A172 (cell line): ENCODE data around the gene PRRG1. TPM values are rescaled to one million over a fixed set of nuclear protein-coding genes. Genes with fewer than 3 reads are reported as not detected.
"Not testable (repeated sequence)": the region's sequence is repeated elsewhere in the genome, so short reads cannot be mapped to it uniquely, and the experiment has no call there.

ENCODE experiments used
- DNase-seq: peaks from one replicate; pipeline ENCODE4 v3.0.0-alpha.2; 2015; ENCODE audit warnings: low spot score
- total RNA-seq: library from RNA; depleted of rRNA; stranded (reverse); fragments of >200 nt; shearing (Covaris generic); gene quantifications from 2 replicates; pipeline ENCODE4 v1.2.3, GENCODE V29; 2014

Gene PRRG1
- total RNA-seq, 1 experiment from 2014 or later = 16.9 TPM

DNA sequence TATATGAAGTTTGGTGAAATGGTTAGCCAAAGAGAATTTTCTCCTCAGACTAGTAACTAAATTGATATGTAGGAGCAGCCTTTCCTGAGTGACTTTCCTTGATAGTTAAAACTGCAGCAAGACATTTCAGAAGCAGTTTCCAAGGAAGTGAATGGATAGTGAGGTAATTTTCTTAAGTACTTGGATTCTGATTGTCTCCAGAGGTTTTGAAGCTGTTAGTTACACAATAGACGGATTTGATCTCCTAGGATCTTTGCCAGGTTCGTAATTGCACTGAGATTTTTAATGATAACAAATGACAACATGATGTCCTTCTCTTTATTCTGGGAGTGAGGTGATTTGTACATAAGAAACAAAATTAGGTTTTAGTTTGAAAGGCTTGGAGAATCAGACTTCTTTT is 29.2 kb downstream of the PRRG1 start:
- no peak for DNase-seq

DNA sequence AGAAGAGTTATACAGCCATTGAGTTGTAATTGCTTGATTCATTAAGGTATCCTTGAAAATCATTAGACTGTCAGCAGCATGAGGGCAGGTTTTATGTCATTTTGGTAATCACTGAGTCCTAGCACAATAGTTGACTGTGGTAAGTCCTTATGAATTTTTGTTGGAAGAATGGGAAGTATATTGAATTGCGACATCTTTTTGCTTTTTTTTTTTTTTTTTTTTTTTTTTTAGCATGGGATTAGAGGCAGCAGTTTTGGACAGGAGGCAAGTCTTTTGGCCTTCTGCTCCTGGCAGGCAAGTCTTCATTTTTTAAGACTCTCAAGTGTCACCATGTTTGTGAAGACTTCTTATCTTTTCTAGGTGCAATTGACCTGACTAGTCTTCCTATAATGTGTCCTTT is 29.7 kb downstream of the PRRG1 start:
- no peak for DNase-seq

DNA sequence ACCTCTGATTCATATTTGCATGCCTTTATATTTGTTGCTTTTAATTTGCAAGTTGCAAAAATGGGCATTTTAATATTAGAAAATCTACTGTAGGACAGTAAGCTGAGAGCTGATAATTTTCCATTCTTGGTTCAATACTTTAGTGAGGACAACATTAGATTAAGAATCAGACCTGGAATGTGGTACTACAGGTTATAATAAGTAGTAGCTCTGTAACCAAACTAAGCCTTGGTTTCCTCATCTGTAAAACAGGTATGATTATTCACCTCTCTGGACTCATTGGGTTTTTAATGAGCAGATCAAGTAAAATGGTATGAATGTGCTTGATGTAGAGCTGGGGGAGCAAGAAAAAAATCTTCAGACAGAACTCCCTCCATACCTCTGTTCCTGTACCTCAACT is 31.1 kb downstream of the PRRG1 start:
- DNase-seq = no peak

DNA sequence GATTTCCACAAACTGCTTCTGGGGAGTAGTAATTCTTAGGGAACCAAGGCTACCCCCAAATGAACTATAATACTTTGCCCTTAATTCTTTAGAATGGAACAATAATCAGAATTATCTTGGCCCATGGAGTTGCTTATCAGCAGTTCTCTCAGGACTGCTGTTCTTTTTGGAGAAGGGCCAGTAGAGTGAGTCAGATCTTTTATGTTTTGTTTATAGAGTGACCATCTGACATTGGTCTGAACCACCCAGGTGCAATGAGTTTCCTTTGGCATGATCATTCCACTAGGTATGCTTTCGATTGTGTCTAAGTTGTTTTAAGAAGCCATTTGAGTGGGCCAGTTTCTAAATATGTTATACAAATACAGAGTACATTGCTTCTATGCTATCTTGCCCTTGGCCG is 31.8 kb downstream of the PRRG1 start:
- DNase-seq = peak; percentile 76

DNA sequence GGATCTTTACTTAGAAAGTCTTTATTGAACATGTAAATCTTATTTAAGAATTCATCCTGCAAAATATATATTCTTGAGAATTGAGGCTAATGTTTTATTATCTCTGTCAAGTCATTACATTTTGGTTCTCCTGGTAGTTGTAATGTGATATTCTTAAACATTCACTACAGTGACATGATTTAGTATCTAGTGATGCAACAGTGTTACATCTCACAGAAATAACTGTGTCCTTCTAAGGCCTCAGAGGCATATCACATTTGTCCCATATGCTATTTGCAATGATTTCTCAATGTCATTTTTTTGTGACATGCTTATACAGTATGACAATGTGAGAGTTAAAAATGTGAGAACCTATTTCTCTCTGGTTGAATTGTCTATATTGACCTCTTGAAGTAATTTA is 34.1 kb downstream of the PRRG1 start:
- DNase-seq = no peak

- no peak for DNase-seq
Observed at GRCh38 chrX:37388413-37388812, 39.2 kb downstream of the PRRG1 start.

DNA sequence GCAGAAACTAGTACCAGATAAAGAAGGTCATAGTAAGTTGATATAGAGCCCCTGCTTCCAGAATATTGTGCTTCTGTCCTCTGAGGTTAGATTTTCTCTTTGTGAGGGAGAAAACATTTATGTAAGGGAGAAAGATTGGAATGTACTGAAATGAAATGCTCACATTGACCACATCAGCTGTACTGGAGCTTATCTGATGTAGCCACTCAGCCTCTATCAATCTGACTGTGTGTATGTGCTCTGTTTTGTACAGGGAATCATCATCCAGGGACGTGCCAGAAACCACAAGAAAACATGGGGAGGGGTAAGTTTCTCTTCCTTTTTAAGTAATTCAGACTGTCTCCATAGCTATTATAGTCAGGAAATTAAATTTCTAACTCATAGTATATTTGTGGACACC is 56.8 kb downstream of the PRRG1 start:
- DNase-seq = peak; percentile 47

DNA sequence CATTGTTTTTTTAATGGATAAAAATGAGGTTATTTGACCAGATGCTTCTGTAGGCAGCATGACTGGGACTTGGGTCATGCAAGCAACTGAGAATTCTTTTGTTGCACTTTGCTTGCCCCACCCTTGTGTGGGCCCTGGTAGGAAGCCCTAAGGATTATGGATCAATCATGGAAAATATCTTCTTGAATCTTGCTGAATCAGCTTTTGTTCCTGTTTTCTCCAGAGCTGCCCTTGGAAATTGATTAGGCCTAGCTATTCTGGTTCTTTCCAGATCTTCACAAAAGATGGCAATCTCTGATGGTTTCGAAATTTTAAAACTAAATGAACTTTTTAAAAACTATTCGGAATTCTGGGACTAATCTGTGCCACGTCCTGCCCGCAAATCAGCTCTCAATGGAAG is 58.6 kb downstream of the PRRG1 start:
- DNase-seq = no peak

DNA sequence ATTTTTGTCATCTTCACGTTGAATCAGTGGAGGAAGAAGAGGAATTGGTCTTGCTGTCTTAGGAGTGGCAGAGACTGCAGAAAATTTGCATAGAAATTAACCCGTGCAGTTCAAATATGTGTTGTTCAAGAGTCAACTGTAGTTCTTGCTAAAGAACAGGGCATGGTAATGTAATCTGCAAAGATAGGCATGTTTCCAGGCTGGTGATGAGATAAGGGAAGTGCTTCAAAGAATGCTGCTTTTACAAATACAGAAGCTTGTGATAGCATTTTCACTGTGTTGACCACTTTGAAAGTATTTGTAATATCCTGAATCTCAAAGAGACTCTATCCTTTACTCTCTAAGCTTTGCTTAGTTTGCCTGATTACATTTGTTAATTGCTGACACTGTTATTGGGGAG is 60.1 kb downstream of the PRRG1 start:
- no peak for DNase-seq

GRCh38 chrX:37420185-37420584 is 71.0 kb downstream of the PRRG1 start:
- DNase-seq = no peak

DNA sequence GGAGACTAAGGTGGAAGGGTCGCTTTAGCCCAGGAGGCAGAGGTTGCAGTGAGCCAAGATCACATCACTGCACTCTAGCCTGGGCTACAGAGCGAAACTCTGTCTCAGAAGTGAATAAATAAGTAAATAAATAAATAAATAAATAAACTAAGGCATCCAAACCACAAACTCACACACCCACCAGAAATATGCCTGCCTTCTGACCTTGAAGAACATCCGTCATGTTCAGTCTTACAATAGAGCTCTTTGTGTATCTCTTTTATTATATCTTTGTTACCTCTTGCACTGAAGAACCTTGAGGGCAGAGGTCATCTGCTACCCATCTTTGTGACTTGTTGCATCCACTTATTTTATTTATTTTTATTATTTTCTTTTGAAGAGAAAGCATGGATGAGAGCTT is 71.6 kb downstream of the PRRG1 start:
- DNase-seq = peak; percentile 10

DNA sequence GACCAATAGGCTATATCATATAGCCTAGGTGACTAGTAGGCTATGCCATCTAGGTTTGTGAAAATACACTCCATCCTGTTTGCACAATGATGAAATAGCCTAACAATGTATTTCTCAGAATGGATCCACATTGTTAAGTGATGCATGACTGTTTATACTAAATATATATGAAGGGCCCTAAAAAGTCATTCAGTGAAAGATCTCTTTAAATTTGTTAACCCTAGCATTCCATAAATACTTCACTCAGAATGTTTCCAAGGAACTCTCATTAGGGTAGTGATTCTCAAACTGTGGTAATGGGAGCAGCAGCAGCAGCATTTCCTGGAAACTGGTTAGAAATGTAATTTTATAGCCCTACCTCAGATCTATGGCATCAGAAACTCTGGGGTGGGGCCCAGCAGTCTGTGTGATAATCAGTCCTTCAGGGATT is 74.9 kb downstream of the PRRG1 start:
- DNase-seq = peak; percentile 41

DNA sequence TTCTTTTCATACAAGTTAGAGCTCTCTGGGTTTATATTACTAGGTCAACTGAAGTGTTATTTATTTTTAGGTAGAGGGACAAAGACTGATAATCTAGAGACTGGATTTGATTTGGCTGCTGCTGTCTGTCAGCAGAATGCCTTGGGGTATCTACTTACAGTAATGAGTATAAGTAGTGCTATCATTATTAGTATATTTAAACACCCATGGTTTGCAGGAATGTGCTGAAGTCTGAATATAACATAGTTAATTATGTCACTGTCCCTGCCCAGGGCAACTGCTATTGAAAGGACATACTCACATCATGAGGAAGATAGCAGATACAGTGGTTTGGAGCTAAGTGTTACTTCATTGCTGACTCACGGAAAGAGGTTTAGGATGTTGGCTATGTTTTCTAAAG is 76.2 kb downstream of the PRRG1 start:
- DNase-seq = peak; percentile 0

DNA sequence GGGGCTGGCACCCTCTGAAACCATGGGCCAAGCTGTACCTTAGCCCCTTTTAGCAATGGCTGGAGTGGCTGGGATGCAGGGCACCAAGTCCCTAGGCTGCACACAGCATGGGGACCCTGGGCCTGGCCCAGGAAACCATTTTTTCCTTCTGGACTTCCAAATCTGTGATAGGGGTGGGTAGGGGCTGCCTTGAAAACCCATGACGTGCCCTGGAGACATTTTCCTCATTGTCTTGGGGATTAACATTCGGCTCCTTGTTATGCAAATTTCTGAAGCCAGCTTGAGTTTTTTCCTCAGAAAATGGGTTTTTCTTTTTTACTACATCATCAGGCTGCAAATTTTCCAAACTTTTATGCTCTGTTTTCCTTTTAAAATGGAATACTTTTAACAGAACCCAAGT is 79.8 kb downstream of the PRRG1 start:
- not testable (repeated sequence) for DNase-seq

- no peak for DNase-seq
Observed at GRCh38 chrX:37434362-37434761, 85.2 kb downstream of the PRRG1 start.

DNA sequence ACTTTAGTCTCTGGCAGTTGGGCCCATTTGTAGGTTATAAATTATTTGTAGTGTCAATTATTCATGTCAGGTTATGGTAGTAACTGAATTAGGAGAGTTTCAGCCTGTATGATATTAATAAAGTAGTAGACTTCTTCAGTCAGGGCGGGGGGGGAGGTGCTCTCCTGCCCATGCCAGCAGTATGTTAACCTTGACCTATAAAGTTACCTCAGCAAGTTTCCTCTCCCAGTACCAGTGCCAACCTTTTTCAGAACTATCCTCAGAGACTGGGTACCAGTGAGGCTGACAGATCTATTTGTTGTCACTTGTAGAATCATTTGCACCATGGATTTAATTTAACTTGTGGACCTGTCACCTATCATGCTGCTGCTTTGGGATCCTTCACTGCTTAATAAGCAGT is 88.0 kb downstream of the PRRG1 start:
- no peak for DNase-seq

GRCh38 chrX:37441377-37441776 is 92.2 kb downstream of the PRRG1 start:
- DNase-seq = no peak

DNA sequence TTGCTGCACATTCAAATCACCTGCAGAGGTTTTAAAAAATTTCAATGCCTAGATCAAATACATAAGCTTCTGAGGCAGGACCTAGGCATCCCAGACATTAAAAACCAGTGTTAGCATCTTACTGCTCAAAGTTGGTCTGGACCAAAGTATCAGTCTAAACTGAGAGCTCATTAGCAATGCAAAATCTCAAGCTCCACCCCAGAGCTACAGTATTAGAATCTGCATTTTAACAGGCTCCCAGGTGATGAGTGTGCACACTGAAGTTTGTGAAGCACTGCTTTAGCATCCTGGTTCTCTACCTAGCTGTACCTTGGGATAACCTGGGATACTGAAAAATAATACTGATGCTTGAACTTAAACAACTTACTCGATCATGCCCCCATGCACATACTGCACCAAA is 96.0 kb downstream of the PRRG1 start:
- DNase-seq = no peak

- no peak for DNase-seq
Observed at GRCh38 chrX:37453821-37454220, 104.7 kb downstream of the PRRG1 start.

GRCh38 chrX:37454537-37455285 is 105.5 kb downstream of the PRRG1 start:
- DNase-seq = peak; percentile 88

- DNase-seq = no peak
Observed at GRCh38 chrX:37455381-37455780, 106.2 kb downstream of the PRRG1 start.

- DNase-seq = peak; percentile 54
Observed at GRCh38 chrX:37460285-37460684, 111.1 kb downstream of the PRRG1 start.

DNA sequence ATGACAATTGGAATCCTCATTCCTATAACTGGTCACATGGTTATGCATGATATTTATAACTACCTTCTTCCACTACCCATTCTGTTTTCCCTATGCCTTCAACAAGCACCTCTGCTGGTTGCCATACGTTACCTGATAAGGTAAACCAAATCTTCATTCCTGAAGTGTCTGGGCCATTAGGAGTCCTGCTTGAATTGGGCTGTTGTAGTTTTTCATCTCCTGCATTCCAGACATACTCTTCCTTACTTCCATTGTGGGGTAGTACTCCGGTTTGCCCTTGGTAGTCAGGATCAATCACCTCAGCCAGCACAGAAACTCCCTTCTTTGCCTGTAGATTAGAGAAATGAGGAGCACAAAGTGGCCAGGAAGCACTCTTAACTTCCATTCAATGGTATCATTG is 113.2 kb downstream of the PRRG1 start:
- DNase-seq = no peak

GRCh38 chrX:37468124-37468739 is 119.1 kb downstream of the PRRG1 start:
- no peak for DNase-seq
